Measurements from ENCODE around the gene CHIT1. TPM values are rescaled to one million over a fixed set of nuclear protein-coding genes. Genes with fewer than 3 reads are reported as not detected.

Gene CHIT1
- total and polyA plus RNA-seq, 2 of the 8 experiments (the other 6 are each of a cell fraction or from before 2014, with no cell fraction given), result not detected

DNA sequence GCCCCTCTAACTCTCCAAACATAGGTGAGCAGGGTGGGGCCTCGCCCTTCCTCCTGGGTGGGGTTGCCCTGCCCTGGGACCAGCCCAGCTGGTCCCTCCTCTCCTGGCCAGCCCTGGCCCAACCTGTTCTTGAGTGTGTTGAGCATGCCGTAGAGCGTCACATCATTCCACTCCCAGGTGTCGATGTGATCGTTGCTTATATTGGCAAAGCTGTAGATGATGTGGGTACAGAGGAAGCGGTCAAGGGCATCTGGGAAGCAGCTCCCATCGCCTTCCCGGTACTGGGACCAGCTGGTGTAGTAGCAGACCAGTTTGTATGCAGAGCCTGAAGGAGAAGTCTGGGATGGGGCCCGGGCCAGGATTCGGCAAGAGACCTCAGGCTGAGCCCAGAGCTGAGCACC, 44.4 kb downstream of the CHIT1 start (continued):
- TF ChIP-seq KDM4A (IDR thresholded peaks at IDR 0.05; ENCODE audit: low read depth, low read length, severe bottlenecking), result no peak

Measured in H1 (cell line).